Gastroesophageal sphincter (tissue), 4 donors: ENCODE data around the gene RAB7B. TPM values are rescaled to one million over a fixed set of nuclear protein-coding genes. Genes with fewer than 3 reads are reported as not detected.

ENCODE experiments used
- ATAC-seq: fragments of 150-250 bp; one replicate; pipeline ENCODE4 v1.9.1; 2016; ENCODE audit warnings: mild to moderate bottlenecking, moderate library complexity
- H3K27ac ChIP-seq, 4 donors: fragments of 200-600 bp; sonication (generic) in 3 of 4; 1 replicate in 3 of 4; 2 replicates in 1 of 4; pipeline ENCODE4 v1.5.1; 2016 to 2019
- H3K27me3 ChIP-seq: fragments of 200-600 bp; sonication (generic); one replicate; pipeline ENCODE4 v1.5.1; 2019
- H3K36me3 ChIP-seq, 2 donors: fragments of 200-600 bp; sonication (generic); one replicate each; pipeline ENCODE4 v1.5.1; 2019; ENCODE audit warnings: control low read depth in 1 of 2
- H3K4me1 ChIP-seq, 3 donors: fragments of 200-600 bp; sonication (generic); 1 replicate in 2 of 3; 2 replicates in 1 of 3; pipeline ENCODE4 v1.5.1; 2016 to 2019; ENCODE audit warnings: control low read depth in 2 of 3
- H3K4me3 ChIP-seq, 2 donors: fragments of 200-600 bp; sonication (generic); one replicate each; pipeline ENCODE4 v1.5.1; 2019; ENCODE audit warnings: mild to moderate bottlenecking in 1 of 2, moderate library complexity in 1 of 2
- H3K9me3 ChIP-seq, 3 donors: fragments of 200-600 bp; sonication (generic); one replicate each; pipeline ENCODE4 v1.5.1; 2017 to 2019; ENCODE audit warnings: control low read depth in 2 of 3
- CTCF ChIP-seq, 4 experiments: fragments of 200-600 bp in 2 of 4; fragments of 450-650 bp in 2 of 4; sonication (generic) in 1 of 4; IDR thresholded peaks; one replicate each; pipeline ENCODE4 v1.5.1; 2017 to 2019; ENCODE audit warnings: antibody characterized with exemption in 4 of 4, mild to moderate bottlenecking in 2 of 4, moderate library complexity in 2 of 4
- EP300 ChIP-seq: sonication (generic); formaldehyde crosslinking; IDR thresholded peaks from one replicate; pipeline ENCODE4 v1.6.1; 2017; ENCODE audit warnings: antibody characterized with exemption, mild to moderate bottlenecking
- POLR2A ChIP-seq, 2 donors: fragments of 450-650 bp; IDR thresholded peaks; one replicate each; pipeline ENCODE4 v1.6.1; 2017; ENCODE audit warnings: antibody characterized with exemption in 2 of 2, mild to moderate bottlenecking in 2 of 2, moderate library complexity in 1 of 2
- POLR2AphosphoS5 ChIP-seq: sonication (generic); formaldehyde crosslinking; IDR thresholded peaks from one replicate; pipeline ENCODE4 v1.6.1; 2017; ENCODE audit warnings: antibody characterized with exemption
- WGBS, 2 donors: methylation state at CpG; one replicate each; pipeline ENCODE4 v1.1.5; 2018; ENCODE audit warnings: low coverage in 1 of 2; 5-methylcytosine and 5-hydroxymethylcytosine counted together
- total RNA-seq, 4 donors: library from RNA; depleted of rRNA; stranded (reverse); fragments of >200 nt; gene quantifications; one replicate each; pipeline ENCODE4 v1.1.0, GENCODE V29; 2016

RAB7B gene
- total RNA-seq, 4 donors from 2014 or later: 0.78 to 2.4 (median 2.0) TPM

- Histone ChIP-seq H3K4me3 (no peak overlapping the region), H3K9me3 (no peaks in the 10 kb centered on the region), H3K27me3 (peaks cover 9% of the 10 kb centered on the region), H3K4me1 (no peaks in the 10 kb centered on the region), H3K36me3 (no peaks in the 10 kb centered on the region), H3K27ac (no peak overlapping the region)
- TF ChIP-seq CTCF (IDR thresholded peaks at IDR 0.05) (no peak), EP300 (no peak), POLR2AphosphoS5 (no peak), POLR2A (IDR thresholded peaks at IDR 0.05) (no peak)
- ATAC-seq: no peak
- WGBS, 2 donors: 76 to 86% methylated on average over 8 of the region's 11 CpGs
Observed at GRCh38 chr1:205972491-205973168, 30.6 kb downstream of the RAB7B start.

GRCh38 chr1:205972081-205972480 lies 31.1 kb downstream of the RAB7B start:
- no peak for ATAC-seq
- H3K9me3 ChIP-seq: no peaks in the 10 kb centered on the region
- H3K27ac ChIP-seq: no peak overlapping the region
- H3K36me3 ChIP-seq: no peaks in the 10 kb centered on the region
- 51 to 72% methylated on average over 3 of the region's 4 CpGs for WGBS, 2 donors
- H3K27me3 ChIP-seq: peaks cover 9% of the 10 kb centered on the region
- H3K4me1 ChIP-seq: no peaks in the 10 kb centered on the region
- no peak overlapping the region for H3K4me3 ChIP-seq
- no peak for TF ChIP-seq EP300
- TF ChIP-seq POLR2AphosphoS5: no peak
- TF ChIP-seq CTCF (IDR thresholded peaks at IDR 0.05): no peak
- TF ChIP-seq POLR2A (IDR thresholded peaks at IDR 0.05): no peak

GRCh38 chr1:205971082-205971481 lies 32.1 kb downstream of the RAB7B start:
- no peak for ATAC-seq
- H3K4me1 ChIP-seq: no peaks in the 10 kb centered on the region
- peaks cover 9% of the 10 kb centered on the region for H3K27me3 ChIP-seq
- H3K4me3 ChIP-seq: no peak overlapping the region
- H3K9me3 ChIP-seq: no peaks in the 10 kb centered on the region
- no peak for TF ChIP-seq EP300
- TF ChIP-seq POLR2A (IDR thresholded peaks at IDR 0.05): no peak
- no peak for TF ChIP-seq POLR2AphosphoS5
- TF ChIP-seq CTCF (IDR thresholded peaks at IDR 0.05): no peak
- no peaks in the 10 kb centered on the region for H3K36me3 ChIP-seq
- 85% methylated on average over 3 of the region's 4 CpGs; no CpG with 5 or more reads in 1 of the 2 donors for WGBS, 2 donors
- H3K27ac ChIP-seq: no peak overlapping the region

- H3K9me3 ChIP-seq: no peaks in the 10 kb centered on the region
- no peak overlapping the region for H3K27ac ChIP-seq
- 40 to 56% methylated on average over 1 of the region's 1 CpG for WGBS, 2 donors
- no peaks in the 10 kb centered on the region for H3K4me1 ChIP-seq
- TF ChIP-seq POLR2A (IDR thresholded peaks at IDR 0.05) (no peak), POLR2AphosphoS5 (no peak), EP300 (no peak), CTCF (IDR thresholded peaks at IDR 0.05) (no peak)
- peaks cover 3% of the 10 kb centered on the region for H3K27me3 ChIP-seq
- H3K36me3 ChIP-seq: no peaks in the 10 kb centered on the region
- ATAC-seq: no peak
- no peak overlapping the region for H3K4me3 ChIP-seq
Observed at GRCh38 chr1:205970486-205970885, 32.7 kb downstream of the RAB7B start.

GRCh38 chr1:205969229-205969628 lies 34.0 kb downstream of the RAB7B start:
- WGBS, 2 donors: 76 to 88% methylated on average over 7 to 8 of the region's 8 CpGs
- Histone ChIP-seq H3K27me3 (no peaks in the 10 kb centered on the region), H3K27ac (no peak overlapping the region), H3K4me1 (no peaks in the 10 kb centered on the region), H3K9me3 (no peaks in the 10 kb centered on the region), H3K4me3 (no peak overlapping the region), H3K36me3 (no peaks in the 10 kb centered on the region)
- ATAC-seq: no peak
- TF ChIP-seq EP300: no peak
